ENCODE data around the gene SMG7. TPM values are rescaled to one million over a fixed set of nuclear protein-coding genes. Genes with fewer than 3 reads are reported as not detected.

SMG7 gene
- total RNA-seq, 1 donor from 2014 or later = 22.4 TPM

DNA sequence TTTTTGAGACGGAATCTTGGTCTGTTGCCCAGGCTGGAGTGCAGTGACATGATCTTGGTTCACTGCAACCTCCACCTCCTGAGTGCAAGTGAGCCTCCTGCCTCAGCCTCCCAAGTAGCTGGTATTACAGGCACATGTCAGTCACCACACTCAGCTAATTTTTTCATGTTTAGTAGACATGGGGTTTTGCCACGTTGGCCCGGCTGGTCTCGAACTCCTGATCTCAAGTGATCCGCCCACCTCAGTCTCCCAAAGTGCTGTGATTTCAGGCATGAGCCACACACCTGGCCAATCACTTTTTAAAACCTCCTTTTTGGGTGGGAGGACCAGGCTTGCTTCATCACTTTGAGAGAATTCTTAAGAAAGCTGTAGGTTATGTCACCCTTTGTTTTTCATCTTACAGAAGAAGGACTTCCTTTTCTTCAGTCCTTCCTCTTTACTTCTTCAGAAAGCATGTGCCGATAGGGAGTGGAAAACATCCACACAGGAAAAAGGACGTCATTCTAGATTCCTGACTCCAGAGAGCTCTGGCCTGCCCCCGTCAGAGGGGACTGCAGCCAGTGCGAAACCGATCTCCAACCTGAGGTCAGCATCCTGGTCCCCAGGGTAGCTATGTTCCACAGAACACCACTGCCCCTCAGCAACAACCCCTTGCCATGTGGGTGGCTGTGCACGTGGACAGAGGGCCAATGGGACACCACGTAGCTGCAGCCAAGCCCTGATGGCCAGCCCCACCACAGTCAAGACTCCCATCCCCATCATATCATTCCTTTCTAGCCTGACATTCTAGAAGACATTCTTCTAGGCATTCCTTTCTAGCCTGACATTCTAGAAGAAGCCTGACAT is 96.1 kb downstream of the SMG7 start:
- no peak for DNase-seq

DNA sequence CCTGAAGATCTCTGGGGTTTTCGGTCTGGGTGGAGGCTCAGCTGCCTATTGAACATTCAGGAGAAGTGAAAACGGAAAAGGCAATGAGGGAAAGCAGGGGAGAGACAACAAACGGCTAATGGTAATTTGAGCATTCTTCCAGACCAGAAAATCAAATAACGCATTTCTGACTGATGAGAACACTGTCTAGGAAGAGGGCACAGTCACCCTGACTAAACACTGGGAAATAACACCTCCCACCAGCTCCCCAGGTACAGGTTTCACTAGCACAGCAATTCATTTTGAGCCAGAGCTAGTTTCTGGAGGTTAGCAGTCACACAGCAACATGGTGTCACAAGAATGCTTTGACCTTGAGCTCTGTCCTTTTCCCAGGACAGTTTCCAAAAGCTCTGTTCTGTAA is 96.8 kb downstream of the SMG7 start:
- DNase-seq = no peak

DNA sequence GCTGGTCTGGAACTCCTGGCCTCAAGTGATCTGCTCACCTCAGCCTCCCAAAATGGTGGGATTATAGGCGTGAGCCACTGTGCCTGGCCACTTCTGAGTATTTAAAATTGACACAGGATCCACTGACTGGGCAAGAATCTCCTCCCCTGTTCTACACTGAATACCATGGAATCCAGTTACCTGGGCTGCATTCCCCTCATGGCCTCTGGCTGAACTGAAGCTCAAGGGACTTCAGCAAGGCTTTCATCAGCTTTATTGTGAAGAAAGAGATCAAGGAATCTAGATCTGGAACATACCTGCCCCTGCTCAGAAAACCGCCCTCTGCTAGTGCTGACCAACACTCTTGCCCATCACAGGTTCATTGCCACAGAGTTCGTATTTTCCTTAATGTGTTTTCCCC is 97.5 kb downstream of the SMG7 start:
- no peak for DNase-seq

DNA sequence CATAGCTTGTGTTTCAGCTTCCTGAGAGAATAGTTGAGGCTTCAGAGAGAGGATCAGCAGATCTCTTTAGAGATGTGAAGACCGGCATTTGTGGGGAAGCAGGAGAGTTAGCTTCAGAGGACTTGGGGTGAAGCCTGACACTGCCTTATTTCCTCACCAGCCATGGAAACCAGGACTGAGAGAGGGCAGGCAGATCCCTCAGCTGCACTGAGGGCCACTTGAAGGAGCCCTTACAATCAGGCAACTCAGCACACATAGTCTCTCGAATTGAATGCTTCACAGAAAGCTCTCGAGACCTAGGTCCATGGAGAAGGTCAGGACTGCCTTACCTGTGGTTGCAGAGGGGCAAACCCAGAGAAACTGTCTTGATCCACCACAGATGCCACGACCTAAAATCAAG is 98.2 kb downstream of the SMG7 start:
- no peak for DNase-seq

DNA sequence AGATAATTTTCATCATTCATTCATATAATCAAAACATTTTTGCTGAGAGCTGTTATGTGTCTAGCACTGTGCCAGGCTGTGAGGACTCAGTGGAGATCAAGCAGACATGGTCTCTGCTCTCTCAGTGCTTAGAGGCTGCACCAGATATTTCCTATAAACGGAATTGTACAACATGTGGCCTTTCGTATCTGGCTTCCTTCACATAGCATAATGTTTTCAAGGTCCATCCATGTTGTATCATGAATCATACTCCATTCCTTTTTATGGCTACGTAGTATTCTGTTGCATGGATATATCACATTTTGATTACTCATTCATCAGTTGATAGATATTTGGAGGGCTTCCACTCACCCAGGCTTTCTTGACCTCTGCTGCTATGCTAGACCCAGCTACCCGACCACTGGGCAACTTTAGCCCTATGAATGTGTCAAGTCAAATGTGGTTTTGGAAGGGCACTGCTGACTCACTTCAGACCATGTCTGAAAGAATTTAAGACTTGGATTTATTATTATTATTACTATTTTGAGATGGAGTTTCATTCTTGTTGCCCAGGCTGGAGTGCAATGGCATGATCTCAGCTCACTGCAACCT is 99.5 kb downstream of the SMG7 start:
- DNase-seq = no peak

DNA sequence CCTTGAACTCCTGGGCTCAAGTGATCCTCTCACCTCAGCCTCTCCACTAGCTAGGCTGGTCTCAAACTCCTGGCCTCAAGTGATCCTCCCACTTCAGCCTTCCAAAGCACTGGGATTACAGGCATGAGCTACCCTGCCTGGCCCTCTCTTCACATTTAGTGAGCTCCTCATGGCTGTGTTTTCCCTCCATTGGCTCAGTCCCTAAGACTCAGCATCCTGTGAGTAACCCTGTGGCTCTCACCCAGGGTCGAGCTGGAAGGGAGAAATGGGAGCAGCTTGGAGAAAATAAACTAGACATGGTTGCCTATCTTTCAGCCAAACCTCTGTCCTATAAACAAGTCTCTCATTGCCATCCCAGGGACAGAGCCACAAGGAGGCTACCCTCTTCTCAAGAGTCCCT is 100.4 kb downstream of the SMG7 start:
- no peak for DNase-seq

DNA sequence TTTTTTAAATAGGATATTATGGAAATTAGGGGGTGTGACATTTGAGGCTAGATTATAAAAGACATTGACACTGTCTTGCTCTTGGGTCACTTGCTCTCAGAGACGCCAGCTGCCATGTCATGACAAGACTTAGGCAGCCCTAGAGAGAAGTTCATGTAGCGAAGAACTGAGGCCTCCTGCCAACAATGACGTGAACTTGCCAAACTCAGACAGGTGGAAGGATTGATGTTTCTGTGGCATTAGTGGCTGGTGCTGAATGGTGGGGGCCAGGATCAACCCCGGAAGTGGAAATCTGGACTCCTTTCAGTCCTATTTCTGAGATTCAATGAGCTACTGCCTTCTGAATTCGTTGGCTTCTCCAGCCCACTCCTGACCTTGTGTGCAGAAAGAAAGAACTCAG is 103.3 kb downstream of the SMG7 start:
- no peak for DNase-seq

DNA sequence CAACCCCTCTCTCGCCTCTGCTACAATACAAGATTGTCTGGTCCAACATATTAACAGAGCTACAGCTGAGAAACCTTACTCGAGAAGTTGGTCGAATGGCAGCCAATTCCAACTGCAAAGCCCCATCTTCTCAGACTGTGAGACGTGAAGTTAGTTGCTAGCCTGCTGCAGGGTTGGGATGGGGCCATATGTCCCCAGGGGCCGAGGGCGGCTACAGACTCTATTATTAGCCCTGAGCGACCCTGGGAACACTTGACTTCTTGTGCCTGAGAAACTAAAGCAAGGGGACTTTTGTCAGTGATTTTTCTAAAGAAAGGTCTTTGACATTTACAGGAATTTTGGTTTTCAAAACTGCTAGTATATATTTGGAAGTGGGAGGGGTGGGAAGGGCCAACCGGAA is 104.2 kb downstream of the SMG7 start:
- DNase-seq = no peak

DNA sequence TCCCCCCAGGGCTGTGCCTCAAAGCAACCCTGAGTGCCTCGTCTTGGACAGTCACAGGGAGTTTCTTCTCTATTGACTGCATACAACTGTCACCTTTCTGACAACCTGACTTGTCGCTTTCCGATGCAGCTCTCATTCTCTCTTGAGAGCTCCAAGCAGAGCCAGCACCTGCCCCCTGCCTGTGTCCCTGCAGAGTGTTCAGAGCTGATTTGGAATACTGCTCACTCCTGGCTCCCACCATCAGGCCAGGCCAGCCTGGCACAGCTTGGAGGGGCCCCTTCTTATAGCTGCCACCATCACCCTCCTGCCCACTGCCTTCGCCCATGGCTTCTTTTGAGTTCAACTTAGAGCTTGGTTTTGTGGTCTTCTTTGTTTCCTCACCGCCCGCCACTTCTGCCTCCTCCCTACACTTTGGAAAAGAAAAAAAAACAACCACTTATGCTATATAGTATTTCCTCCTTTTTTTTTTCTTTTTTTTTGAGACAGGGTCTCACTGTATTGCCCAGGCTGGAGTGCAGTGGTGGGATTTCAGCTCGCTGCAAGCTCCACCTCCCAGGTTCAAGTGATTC is 105.7 kb downstream of the SMG7 start:
- DNase-seq = no peak

DNA sequence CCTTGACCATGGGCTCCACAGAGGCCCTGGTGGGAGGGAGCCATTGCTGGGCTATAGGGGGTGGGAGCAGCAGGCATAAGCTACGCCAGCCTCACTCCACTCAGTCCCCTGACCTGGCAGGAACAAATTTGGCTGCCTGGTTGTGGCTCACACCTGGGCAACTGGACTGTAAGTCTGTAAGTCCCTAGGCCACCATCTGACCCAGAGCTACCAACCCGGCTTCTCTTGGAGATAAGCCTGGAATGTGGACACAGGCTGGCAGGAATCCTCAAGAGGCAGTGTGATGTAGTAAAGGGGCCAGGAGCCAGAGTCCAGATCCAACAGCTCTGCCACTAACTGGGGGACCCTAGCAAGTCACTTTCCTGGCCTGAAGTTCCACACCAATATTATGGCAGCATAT is 106.6 kb downstream of the SMG7 start:
- no peak for DNase-seq

DNA sequence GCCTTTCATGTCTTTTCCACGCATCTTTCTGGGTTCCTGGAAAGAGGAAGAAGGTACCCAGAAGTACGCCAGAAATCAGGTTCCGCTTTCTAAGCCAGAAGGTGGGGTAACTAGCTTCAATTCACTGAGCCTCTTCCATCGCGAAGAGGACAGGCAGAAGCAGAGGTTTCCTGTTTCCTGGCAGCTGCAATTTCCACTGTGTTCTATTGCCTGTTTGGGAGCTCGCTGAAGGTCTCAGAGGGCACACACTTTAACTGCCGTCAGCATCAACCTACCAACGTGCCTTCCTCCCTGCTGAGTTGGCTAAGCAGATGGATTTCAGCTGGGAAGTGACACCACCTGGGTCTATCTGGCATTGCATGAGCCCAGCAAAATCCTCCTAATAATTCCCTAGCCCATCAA is 108.0 kb downstream of the SMG7 start:
- no peak for DNase-seq

DNA sequence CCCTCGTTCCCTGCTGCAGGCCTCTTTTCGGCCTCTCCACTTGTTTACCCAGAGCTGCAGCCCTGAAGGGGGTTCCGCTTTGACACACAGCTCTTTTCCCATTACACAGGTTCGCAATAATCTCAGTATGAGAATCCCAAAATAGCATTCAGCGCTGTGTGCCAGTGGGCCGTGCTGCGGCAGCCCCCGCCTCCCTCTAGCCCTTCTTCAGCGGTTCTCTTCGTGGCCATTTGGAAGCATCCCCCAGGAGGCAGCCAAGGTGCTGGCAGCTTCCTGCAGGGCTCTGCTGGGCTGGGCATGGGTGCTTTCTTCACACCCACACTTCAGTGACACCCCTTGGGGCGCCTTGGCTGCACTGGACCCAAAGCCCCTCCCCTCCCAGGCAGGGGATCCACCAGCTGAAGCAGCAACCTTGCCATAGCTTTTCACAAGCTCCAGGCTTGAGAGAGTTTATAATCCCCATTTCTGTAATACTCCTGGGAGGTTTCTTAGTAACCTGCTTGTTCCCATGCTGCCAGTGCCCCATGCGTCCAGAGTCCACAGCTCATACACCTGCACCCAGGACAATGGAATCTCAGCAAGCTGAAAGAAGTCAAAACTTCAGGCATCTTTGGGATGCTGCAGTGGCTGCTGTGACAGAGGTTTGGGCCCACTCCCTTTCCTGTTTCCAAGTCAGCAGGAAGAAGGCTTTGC is 109.9 kb downstream of the SMG7 start:
- no peak for DNase-seq

DNA sequence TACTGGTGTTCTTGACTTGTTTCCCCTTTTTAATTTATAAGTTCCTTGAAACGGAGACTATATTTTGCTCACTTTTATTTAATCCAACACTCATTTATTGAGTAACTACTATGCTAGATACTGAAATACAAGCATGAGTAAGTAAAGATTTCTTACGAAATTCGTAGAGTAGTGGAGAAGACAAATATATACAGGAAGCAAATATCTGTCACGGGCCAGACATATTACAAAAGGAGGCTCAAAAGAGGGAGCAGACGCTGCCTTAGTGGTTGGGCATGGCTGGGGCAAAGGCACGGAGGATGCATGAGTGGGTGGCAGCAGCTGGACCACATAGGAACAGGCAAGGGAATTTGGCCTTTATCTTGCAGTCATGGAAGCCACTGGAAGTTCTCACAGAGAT is 111.2 kb downstream of the SMG7 start:
- no peak for DNase-seq

DNA sequence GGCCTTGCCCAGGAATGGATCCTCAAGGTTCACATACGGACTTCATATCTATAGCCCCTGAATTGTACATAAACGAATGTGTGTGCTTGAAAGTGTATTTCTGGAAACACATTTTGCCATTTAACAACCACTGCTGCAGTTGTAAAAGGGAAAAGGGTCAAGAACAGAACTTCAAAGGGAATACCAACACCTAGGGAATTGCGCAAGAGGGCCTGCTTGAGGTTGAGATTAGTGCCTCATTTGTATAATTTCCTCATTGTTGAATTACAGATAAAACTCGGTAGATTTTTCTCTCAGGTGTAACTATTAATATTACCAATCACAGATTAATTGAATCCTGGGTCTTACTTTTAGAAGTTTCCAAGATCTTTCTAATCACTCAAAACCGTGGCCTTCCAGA is 111.8 kb downstream of the SMG7 start:
- no peak for DNase-seq

DNA sequence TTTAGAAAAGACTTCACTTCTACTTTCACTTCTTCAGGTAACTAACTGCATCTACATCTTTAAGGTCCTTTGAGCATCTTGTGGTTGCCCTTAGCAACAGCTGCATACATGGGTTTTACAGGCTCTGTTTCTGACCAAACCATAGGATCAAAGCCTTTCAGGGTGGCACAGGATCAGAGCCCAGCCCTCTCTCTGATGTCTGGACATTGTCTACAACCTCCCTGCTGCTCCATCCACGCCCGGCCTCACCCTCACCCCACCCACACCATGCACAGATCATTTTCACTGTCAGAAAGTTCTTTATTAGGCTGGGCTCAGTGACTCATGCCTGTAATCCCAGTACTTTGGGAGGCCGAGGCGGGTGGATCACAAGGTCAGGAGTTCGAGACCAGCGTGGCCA is 112.7 kb downstream of the SMG7 start:
- no peak for DNase-seq

DNA sequence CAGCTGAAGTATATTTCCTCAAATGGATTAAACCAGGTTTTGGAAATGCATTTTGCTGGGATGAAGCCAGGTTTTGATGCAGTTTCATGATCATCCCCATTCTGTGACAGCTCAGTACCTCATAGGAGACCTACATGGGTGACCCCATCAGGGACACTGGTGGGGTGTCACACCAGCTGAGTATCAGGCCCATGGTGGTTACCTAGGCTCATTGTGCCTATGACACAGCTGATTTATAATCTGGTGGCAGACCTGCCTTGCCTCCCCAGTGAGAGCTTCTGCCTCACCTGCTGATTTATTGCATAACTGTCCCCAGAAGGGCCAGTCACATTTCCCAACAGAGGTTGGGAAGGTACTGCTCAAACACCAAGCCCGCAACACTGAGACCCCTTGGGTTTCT is 114.2 kb downstream of the SMG7 start:
- no peak for DNase-seq

DNA sequence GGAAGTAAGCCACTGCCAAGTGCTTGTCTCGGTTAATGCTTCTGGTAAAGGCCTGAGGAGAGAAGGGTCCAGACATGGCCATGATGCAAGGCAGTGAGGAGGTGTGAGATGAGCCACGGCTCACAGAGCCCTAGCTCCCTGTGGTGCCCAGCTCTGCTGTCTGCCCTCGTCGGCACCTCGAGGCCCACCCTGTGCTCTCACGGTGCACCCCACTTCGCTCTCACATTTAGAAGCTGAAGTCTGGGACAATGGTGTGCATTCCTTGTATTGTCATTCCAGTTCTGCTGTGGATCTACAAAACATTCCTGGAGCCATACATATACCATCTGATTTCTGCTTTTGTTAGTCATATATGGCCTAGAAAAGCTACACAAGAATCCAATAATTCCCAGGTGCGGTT is 114.6 kb downstream of the SMG7 start:
- DNase-seq = no peak

DNA sequence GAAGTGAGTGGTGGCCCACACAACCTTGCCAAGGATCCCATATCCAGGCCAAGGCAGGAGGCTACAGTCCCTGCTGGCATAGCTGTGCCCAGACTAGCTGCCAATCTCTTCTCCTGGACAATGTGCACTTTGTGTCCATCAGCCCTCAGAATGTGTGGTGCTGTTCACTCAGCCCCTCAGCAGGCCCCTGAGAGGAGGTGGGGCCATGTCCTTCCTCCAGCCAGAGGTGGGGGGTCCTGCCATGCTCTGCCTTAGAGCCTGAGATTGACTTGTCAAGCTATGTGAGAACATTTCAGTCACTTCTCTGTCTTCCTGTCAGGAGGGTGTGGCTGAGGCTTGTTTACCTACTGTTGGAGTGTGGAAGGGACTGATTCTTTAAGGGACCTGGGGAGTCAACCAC is 116.5 kb downstream of the SMG7 start:
- DNase-seq = no peak

DNA sequence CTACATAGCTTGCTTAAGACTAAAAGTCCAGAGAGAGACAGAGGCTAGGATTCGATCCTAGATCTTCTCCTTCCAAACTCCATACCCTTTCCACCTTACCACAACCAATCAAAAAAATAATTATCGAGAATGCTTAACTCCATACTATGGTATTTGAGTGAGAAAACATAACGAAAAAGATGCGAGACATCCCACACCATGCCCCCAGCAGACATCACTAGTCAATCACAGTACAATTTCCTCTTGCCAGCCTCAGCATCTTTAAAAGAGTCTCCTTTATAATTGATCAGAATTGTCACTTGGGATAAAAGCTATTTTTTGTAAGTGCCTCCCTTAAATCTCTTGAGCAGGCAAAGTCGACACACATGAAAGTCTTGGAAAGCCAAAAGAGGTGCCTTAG is 117.1 kb downstream of the SMG7 start:
- DNase-seq = no peak

DNA sequence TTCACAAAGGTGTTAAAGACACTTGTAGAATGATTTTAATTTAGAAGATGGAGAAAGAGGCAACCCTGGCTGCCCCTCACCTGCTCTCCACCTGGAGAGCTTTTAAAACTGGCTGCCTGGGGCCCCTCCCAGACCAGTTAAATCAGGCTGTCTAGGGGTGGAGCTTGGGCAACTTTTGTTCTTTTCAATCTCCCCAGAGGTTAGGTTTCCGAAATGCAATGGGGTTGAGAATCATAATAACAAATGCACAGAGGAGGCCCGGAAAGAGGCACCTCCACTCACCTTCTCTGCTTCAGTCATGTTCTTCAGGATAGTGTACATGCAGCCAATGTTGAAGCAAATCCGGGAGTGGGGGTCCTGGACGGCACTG is 117.6 kb downstream of the SMG7 start:
- no peak for DNase-seq

DNA sequence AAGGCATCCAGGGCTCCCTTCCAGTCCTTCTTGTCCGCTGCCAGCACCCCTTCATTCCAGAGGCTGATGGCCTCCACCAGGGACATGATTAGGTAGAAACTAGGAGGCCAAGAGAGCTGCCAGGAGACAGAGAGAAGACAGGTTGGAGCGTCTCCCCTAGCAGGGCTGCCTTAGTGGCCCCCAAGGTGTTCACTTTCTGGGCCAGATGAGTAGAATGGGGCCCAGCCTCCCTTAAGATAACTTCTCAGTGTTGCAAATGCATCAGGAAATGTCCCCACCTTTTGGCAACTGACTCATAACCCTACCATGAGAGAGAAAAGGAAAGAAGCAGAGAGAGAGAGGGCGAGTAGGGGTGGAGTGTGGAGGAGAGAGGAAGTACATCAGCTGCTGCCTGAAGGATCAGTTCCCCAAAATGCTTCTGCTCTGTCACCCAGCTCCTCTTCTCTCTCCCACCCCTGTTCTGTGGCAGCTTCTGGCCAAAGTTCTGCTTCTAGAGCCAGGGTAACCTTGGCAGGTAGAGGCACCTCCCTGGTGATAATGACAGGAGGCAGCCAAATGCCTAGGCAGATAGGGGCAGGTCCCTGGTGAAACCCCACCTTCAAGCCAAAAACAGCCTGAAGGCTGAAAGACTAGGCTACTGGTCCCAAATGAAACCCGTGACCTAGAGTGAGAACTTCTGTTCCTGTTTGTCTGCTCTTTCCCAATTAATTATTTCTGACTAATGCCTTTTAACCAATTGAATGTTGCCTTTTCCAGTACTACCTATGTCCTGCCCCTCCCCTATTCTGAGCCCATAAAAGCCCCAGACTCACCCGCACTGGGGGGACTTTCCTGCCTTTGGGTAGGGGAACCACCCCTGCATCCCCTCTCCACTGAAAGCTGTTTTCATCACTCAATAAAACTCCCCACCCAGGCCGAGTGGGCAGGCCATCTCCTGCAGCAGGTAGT is 118.2 kb downstream of the SMG7 start, which contains the start of gene NCF2:
Gene NCF2 (minus strand): TSS at position 216 of the 948 bp plus-strand sequence. CDS start 130 bp downstream, at position 86.
- no peak for DNase-seq

DNA sequence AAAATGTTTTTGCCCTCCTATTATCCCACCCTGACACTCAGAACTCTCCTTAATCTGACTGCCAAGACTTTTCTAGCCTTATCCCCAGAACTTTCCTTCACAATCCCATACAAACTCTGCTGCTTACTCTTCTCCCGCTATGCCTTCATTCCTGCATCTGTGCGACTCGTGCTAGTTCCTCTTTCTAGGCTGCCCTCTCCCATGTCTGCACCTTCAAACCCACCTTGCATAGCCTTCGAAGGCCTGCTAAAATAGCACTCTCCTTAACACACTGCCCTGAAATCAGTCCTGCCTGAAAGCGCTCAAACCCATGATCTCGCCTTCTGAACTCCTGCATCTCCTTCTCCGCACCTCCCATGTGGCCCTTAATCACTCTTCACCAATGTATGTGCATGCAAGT is 120.4 kb downstream of the SMG7 start:
- no peak for DNase-seq

All from skin of body (tissue), 2 donors.